Measurements from ENCODE around the gene ZYG11A.

DNA sequence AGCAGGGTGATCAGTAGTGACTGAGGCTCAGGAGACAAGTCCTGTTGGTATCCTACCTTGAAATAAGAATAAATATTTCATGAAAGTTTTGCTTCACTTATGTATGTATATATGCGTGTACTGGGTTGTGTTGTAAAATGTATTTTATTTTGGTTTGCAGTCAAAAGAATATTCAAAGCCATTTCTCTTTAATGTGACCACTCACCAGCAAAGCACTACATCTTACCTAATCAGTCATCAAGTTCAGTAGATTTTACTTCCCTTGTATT is 95.6 kb downstream of the ZYG11A start:
- no peak for TF ChIP-seq CTCF (IDR thresholded peaks at IDR 0.05)
- TF ChIP-seq TCF7L2 (IDR thresholded peaks at IDR 0.05; ENCODE audit: low read depth, low read length): no peak
- no peak for TF ChIP-seq REST (IDR thresholded peaks at IDR 0.05; ENCODE audit: insufficient read depth in 1 of 2, low read depth in 2 of 2, low read length in 1 of 2)

Measured in Panc1 (cell line).